ENCODE measurements around the gene MAGEF1.

MAGEF1 gene

GRCh38 chr3:184682671-184683070 lies 29.2 kb downstream of the MAGEF1 start:
- no peak for TF ChIP-seq FOXP2 (optimal IDR thresholded peaks at IDR 0.05; ENCODE audit: borderline replicate concordance, extremely low read depth, extremely low read length, insufficient read depth)
- TF ChIP-seq SIN3A (IDR thresholded peaks at IDR 0.05; ENCODE audit: borderline replicate concordance, insufficient read depth, low read length): no peak
- no peak for TF ChIP-seq REST (IDR thresholded peaks at IDR 0.05; ENCODE audit: insufficient read depth in 1 of 2, low read depth in 2 of 2, low read length in 2 of 2)
- no peak for TF ChIP-seq POLR2AphosphoS5 (IDR thresholded peaks at IDR 0.05; ENCODE audit: low read depth, low read length)
- TF ChIP-seq TAF1 (IDR thresholded peaks at IDR 0.05; ENCODE audit: borderline replicate concordance, insufficient read depth, low read length): no peak

- TF ChIP-seq REST (IDR thresholded peaks at IDR 0.05; ENCODE audit: insufficient read depth in 1 of 2, low read depth in 2 of 2, low read length in 2 of 2) (no peak), SIN3A (IDR thresholded peaks at IDR 0.05; ENCODE audit: borderline replicate concordance, insufficient read depth, low read length) (no peak), TAF1 (IDR thresholded peaks at IDR 0.05; ENCODE audit: borderline replicate concordance, insufficient read depth, low read length) (no peak), POLR2AphosphoS5 (IDR thresholded peaks at IDR 0.05; ENCODE audit: low read depth, low read length) (no peak), FOXP2 (optimal IDR thresholded peaks at IDR 0.05; ENCODE audit: borderline replicate concordance, extremely low read depth, extremely low read length, insufficient read depth) (no peak)
These were observed 31.2 kb downstream of the MAGEF1 start for GRCh38 chr3:184680385-184681345.

- TF ChIP-seq POLR2AphosphoS5 (IDR thresholded peaks at IDR 0.05; ENCODE audit: low read depth, low read length) (no peak), TAF1 (IDR thresholded peaks at IDR 0.05; ENCODE audit: borderline replicate concordance, insufficient read depth, low read length) (no peak), REST (IDR thresholded peaks at IDR 0.05; ENCODE audit: insufficient read depth in 1 of 2, low read depth in 2 of 2, low read length in 2 of 2) (no peak), FOXP2 (optimal IDR thresholded peaks at IDR 0.05; ENCODE audit: borderline replicate concordance, extremely low read depth, extremely low read length, insufficient read depth) (no peak), SIN3A (IDR thresholded peaks at IDR 0.05; ENCODE audit: borderline replicate concordance, insufficient read depth, low read length) (no peak)
These were observed 32.6 kb downstream of the MAGEF1 start for GRCh38 chr3:184679056-184679816.

GRCh38 chr3:184678317-184679055 lies 33.4 kb downstream of the MAGEF1 start:
- no peak for TF ChIP-seq POLR2AphosphoS5 (IDR thresholded peaks at IDR 0.05; ENCODE audit: low read depth, low read length)
- TF ChIP-seq TAF1 (IDR thresholded peaks at IDR 0.05; ENCODE audit: borderline replicate concordance, insufficient read depth, low read length): no peak
- TF ChIP-seq REST (IDR thresholded peaks at IDR 0.05; ENCODE audit: insufficient read depth in 1 of 2, low read depth in 2 of 2, low read length in 2 of 2): no peak
- TF ChIP-seq FOXP2 (optimal IDR thresholded peaks at IDR 0.05; ENCODE audit: borderline replicate concordance, extremely low read depth, extremely low read length, insufficient read depth): no peak
- TF ChIP-seq SIN3A (IDR thresholded peaks at IDR 0.05; ENCODE audit: borderline replicate concordance, insufficient read depth, low read length): no peak
